Astrocyte (in vitro differentiated cells and primary cell): ENCODE measurements around the gene KIF3B.

Source experiments
- EZH2 ChIP-seq: IDR thresholded peaks from 2 replicates; pipeline ENCODE4 v1.6.1; 2012; ENCODE audit warnings: mild to moderate bottlenecking, low read length, inconsistent platforms; ENCODE audit not compliant: insufficient read depth
- TF ChIP-seq, protein P1 (sequence below): IDR thresholded peaks from 2 replicates; pipeline ENCODE4 v1.5.1; 2011; ENCODE audit warnings: low read depth, mild to moderate bottlenecking, inconsistent platforms, low read length, moderate library complexity; ENCODE audit not compliant: insufficient read depth

DNA sequence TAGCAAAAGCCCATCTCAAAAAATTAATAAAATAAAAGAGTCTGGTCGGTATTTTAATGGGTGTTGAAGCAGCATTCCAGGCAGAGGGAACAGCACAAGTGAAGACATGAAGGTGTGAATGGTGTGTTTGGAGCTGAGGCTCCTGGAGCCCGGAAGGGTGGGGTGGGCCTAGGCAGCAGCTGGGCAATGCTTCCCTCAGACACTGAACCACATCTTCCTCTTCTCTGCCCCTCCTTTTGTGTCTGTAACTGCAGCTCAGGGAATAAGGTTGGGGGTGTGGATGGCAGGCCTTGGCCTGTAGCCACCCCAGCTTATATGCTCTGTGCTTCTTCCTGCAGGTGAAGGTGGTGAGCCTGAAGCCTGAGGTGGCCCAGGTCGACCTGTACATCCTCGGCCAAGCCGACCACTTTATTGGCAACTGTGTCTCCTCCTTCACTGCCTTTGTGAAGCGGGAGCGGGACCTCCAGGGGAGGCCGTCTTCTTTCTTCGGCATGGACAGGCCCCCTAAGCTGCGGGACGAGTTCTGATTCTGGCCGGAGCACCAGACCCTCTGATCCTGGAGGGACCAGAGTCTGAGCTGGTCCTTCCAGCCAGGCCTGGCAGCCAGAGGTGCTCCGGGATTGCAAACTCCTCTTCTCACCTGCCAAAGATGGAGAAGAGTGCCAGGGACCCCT lies 43.2 kb upstream of the KIF3B start:
- TF ChIP-seq, protein P1, sequence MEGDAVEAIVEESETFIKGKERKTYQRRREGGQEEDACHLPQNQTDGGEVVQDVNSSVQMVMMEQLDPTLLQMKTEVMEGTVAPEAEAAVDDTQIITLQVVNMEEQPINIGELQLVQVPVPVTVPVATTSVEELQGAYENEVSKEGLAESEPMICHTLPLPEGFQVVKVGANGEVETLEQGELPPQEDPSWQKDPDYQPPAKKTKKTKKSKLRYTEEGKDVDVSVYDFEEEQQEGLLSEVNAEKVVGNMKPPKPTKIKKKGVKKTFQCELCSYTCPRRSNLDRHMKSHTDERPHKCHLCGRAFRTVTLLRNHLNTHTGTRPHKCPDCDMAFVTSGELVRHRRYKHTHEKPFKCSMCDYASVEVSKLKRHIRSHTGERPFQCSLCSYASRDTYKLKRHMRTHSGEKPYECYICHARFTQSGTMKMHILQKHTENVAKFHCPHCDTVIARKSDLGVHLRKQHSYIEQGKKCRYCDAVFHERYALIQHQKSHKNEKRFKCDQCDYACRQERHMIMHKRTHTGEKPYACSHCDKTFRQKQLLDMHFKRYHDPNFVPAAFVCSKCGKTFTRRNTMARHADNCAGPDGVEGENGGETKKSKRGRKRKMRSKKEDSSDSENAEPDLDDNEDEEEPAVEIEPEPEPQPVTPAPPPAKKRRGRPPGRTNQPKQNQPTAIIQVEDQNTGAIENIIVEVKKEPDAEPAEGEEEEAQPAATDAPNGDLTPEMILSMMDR = no peak
- TF ChIP-seq EZH2 = no peak
